Right ventricle myocardium inferior (tissue), 1 donor: ENCODE results near the gene STAP1. TPM values are rescaled to one million over a fixed set of nuclear protein-coding genes. Genes with fewer than 3 reads are reported as not detected.
"Not testable (repeated sequence)": the region's sequence is repeated elsewhere in the genome, so short reads cannot be mapped to it uniquely, and the experiment has no call there.

Source experiments
- ATAC-seq: fragments of 200-7000 bp; cut with Tn5 transposase; one replicate; pipeline ENCODE4 v1.9.1; 2020; ENCODE audit warnings: mild to moderate bottlenecking, moderate library complexity
- DNase-seq: peaks from one replicate; pipeline ENCODE4 v3.0.0; 2021; ENCODE audit errors: missing footprints
- intact Hi-C: fragments of 100-400 bp; cut with DNase I; formaldehyde crosslinking; loops from one replicate; pipeline ENCODE4 v1.11.0; 2022
- total RNA-seq: library from RNA; stranded (reverse); fragmentation: NEBNext Ultra II Directional; extraction: Animal tissue kit (Norgen Biotek cat#: 25700); gene quantifications from one replicate; pipeline ENCODE4 v1.2.1, GENCODE V29; 2021
- donor health status: DM: no; HTN: yes; CAD: no; lungs with severe emphysema.

Gene STAP1
- total RNA-seq, 1 donor from 2014 or later = not detected

DNA sequence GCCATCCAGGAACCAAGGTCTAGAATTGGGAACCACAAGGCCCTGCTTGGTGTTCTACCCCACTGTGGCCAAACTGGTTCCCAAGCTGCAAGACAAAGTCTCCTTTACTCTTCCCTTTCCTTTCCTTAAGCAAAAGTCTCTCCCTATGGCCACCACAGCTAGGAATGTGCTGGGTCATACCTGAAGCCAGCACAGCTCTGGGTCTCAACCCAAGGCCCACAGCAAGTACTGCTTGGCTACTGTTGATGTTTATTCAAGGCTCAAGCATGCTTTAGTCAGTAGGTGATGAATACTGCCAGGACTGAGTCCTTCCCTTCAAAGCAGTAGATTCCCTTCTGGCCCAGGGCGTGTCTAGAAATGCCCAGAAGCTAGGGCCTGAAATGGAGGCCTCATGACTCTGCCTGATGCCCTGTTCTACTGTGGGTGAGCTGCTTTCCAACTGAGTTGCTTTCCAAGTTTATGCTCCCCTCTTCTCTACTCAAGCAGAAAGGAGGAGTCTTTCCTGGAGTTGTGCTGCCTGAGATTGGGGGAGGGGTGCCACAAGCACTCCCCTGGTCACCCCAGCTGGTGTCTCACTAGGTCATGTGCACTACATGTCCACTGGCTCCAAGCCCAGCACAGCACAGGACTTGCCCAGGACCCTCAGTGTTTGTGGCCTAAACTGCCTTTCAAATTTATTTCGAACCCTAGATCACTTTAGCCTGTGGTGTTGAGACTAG is 44.9 kb downstream of the STAP1 start:
- ATAC-seq (no peak), DNase-seq (no peak)
- intact Hi-C loops = no loop called here

- ATAC-seq (no peak), DNase-seq (no peak)
- intact Hi-C loops = no loop called here
Observed at GRCh38 chr4:67604029-67604381, 45.5 kb downstream of the STAP1 start.

GRCh38 chr4:67604749-67605148 is 46.2 kb downstream of the STAP1 start:
- DNase-seq = no peak
- ATAC-seq = no peak
- intact Hi-C loops = no loop called here

GRCh38 chr4:67608027-67608426 is 49.5 kb downstream of the STAP1 start:
- no peak for ATAC-seq
- intact Hi-C loops = no loop called here
- no peak for DNase-seq

- DNase-seq (no peak), ATAC-seq (no peak)
- intact Hi-C loops = no loop called here
Observed at GRCh38 chr4:67614186-67614585, 55.7 kb downstream of the STAP1 start.

DNA sequence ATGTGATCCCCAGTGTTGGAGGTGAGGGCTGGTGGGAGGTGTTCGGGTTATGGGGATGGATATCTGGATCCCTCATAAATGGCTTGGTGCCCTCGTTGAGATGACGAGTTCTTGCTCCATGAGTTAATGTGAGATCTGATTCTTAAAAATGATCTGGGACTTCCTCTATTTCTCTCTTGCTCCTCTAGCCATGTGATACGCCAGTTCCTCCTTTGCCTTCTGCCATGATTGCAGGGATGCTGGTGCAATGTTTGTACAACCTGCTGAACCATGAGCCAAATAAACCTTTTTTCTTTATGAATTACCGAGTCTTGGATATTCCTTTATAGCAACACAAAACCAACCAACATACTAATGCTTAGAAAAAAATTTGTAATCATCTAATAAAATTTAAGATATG is 56.6 kb downstream of the STAP1 start:
- no peak for ATAC-seq
- intact Hi-C loops = no loop called here
- DNase-seq = no peak

DNA sequence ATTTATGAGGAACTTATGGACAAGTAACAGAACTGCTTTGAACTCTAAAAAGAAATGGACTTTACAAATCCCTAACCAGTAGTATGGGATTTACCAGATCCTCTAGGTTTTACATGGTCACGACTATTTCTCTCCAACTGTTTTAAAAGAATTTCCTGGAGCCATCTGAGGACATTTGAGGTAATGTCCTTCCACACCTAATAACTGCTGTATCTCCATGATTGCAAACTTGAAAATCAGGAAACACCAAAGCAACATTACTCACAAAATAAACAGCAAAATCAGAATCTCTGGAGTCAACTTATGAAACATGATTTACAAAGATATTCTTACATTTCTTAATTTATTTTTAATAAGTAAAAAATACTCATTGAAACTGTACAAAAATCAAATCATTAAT is 58.0 kb downstream of the STAP1 start:
- ATAC-seq (no peak), DNase-seq (no peak)
- intact Hi-C loops = no loop called here

DNA sequence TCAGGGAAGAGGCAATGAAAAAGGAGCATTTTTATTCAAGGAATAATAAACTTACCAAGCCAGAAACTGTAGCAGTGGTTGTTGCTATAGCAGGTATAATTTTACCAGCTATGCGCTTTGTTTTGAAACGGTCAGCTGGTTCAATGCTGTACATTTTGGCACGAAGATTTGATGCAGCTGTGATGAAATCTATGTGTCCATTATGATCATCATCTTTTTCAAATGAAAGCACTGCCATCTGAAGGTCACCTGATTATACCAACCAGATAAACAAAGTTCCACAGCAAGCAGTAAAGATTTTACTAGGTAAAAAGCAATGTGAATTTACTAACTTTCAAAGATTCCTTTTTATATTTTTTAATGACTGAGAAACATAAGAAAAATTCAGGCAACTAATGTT is 66.4 kb downstream of the STAP1 start:
- DNase-seq (no peak), ATAC-seq (no peak)
- intact Hi-C loops = no loop called here

DNA sequence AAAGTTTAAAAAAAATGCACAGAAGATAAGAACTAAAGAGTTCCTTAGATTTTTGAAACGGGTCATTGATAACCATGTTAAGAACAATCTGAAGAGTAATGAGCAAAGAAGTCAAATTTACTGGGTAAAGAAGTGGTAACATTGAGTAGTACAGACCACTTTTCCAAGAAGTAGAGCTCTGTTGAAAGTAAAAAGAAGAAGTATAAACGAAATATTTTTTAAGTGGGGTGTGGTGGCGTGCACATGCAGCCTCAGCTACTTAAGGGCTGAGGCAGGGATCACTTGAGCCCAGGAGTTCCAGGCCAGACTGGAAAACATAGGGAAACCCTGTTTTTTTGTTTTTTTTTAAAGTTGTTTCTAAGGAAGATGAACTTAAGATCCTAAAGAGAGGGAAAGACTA is 74.0 kb downstream of the STAP1 start:
- no peak for ATAC-seq
- no peak for DNase-seq
- intact Hi-C loops = no loop called here

- DNase-seq (no peak), ATAC-seq (no peak)
- intact Hi-C loops = no loop called here
Observed at GRCh38 chr4:67634741-67635140, 76.2 kb downstream of the STAP1 start.

DNA sequence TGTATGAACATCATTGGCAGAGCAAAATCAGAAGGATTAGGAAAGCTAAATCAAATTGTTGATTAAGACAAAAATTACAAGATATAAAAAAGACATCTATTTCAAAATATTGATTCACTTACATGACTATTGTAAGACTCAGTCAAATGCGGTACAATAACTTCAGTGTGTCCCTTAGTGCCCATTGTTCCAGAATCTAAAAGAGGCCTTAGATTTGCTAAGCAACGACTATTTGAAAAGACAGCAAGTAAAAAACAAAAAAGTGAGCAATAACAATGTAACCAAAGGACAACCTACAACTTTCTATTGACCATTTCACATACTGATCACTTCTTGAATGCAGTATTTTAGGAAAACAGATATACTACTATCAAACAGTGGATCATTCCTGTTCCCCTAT is 76.8 kb downstream of the STAP1 start:
- DNase-seq (no peak), ATAC-seq (no peak)
- intact Hi-C loops = no loop called here

DNA sequence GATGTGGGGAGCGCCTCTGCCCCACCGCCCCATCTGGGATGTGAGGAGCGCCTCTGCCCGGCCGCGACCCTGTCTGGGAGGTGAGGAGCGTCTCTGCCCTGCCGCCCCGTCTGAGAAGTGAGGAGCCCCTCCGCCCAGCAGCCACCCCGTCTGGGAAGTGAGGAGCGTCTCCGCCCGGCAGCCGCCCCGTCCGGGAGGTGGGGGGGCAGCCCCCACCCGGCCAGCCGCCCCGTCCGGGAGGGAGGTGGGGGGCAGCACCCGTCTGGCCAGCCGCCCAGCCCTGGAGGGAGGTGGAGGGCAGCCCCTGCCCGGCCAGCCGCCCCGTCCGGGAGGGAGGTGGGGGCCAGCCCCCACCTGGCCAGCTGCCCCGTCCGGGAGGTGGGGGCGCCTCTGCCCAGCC is 78.5 kb downstream of the STAP1 start:
- ATAC-seq, intact Hi-C loops, DNase-seq: not testable (repeated sequence)

DNA sequence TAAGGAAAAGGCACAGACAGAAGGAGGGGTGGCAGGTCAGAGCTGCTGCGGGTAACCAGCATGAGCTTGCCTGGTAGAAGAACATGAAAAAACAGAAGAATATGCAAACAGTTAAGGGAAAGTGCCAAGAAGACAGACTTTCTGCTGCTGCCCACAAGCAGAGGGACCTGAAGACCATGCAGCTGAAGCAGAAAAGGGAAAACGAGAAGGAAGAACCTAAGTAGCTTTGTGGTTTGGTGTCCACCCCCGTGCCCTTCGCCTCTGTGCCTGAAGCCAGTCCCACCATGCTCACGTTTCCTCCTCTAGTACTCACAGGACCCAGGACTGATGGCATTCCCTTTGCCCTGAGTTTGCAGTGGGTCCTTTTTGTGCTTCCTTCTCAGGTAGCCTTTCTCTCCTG is 79.6 kb downstream of the STAP1 start:
- DNase-seq (no peak), ATAC-seq (no peak)
- intact Hi-C loops = no loop called here

DNA sequence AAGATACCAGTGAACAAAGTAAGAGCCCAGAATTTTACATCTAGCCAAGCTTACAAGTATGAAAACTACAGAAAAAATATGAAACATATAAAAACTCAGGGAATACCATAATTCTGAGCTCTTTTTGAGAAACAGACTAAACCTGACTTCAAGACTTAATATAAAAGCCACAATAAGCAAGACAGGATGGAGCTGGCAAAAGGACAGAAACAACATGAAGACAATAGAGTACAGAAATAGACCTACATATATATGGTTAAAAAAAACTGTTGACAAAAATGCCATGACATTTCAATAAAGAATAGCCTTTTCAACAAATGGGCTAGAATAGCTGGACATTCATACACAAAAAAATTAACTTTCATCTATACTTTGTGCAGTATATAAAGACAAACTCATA is 93.0 kb downstream of the STAP1 start:
- no peak for DNase-seq
- intact Hi-C loops = no loop called here
- no peak for ATAC-seq

Other genes with a start within 250 kb of the STAP1 start
- 7.3 TPM for gene CENPC, start 13.2 kb upstream of the STAP1 start, total RNA-seq
- 18.1 TPM for gene UBA6, start 142.4 kb downstream of the STAP1 start, total RNA-seq
- not detected for gene GNRHR, start 195.7 kb downstream of the STAP1 start, total RNA-seq